ENCODE measurements around the gene LY6G6F.

Gene LY6G6F

GRCh38 chr6:31713991-31714684 lies 7.5 kb downstream of the LY6G6F start:
- Histone ChIP-seq H3K9ac (ENCODE audit: low read depth in 1 of 2, low read length in 2 of 2) (peak overlapping the region in 1 of 2 donors; percentile 36), H3K9me3 (ENCODE audit: control insufficient read depth in 2 of 2, low read length in 2 of 2) (no peaks in the 10 kb centered on the region), H3K27me3 (ENCODE audit: control insufficient read depth in 2 of 2, insufficient read depth in 2 of 2, low read length in 2 of 2) (no peaks in the 10 kb centered on the region)

GRCh38 chr6:31715022-31715958 lies 8.6 kb downstream of the LY6G6F start, which contains the start of gene LY6G6D:
Gene LY6G6D, plus strand, starts transcription at chr6:31715348. Its CDS starts 8 bp downstream, at chr6:31715356.
- H3K27ac ChIP-seq (ENCODE audit: low read depth in 2 of 2, low read length in 2 of 2): peak within 1 kb of the TSS; percentile 61 to 65
- H3K27me3 ChIP-seq (ENCODE audit: control insufficient read depth in 2 of 2, insufficient read depth in 2 of 2, low read length in 2 of 2): no peaks in the 10 kb centered on the region
- peak within 1 kb of the TSS in 1 of 2 donors; percentile 36 for H3K9ac ChIP-seq (ENCODE audit: low read depth in 1 of 2, low read length in 2 of 2)
- H3K36me3 ChIP-seq (ENCODE audit: control insufficient read depth in 2 of 2, insufficient read depth in 2 of 2, low read length in 2 of 2): no peaks in the 10 kb centered on the region
- no peaks in the 10 kb centered on the region for H3K9me3 ChIP-seq (ENCODE audit: control insufficient read depth in 2 of 2, low read length in 2 of 2)
- peaks cover 29 to 64% of the 10 kb centered on the region in 2 donors for H3K4me1 ChIP-seq (ENCODE audit: control insufficient read depth in 2 of 2, insufficient read depth in 2 of 2, low read length in 2 of 2)
- no peak within 1 kb of the TSS for H3K4me3 ChIP-seq (ENCODE audit: low read length in 2 of 2)

More at GRCh38 chr6:31713991-31714684, 7.5 kb downstream of the LY6G6F start:
- H3K27ac ChIP-seq (ENCODE audit: low read depth in 2 of 2, low read length in 2 of 2): peak overlapping the region; percentile 61 to 65
- H3K4me3 ChIP-seq (ENCODE audit: low read length in 2 of 2): no peak overlapping the region
- H3K36me3 ChIP-seq (ENCODE audit: control insufficient read depth in 2 of 2, insufficient read depth in 2 of 2, low read length in 2 of 2): no peaks in the 10 kb centered on the region
- H3K4me1 ChIP-seq (ENCODE audit: control insufficient read depth in 2 of 2, insufficient read depth in 2 of 2, low read length in 2 of 2): peaks cover 29 to 57% of the 10 kb centered on the region in 2 donors

- H3K4me1 ChIP-seq (ENCODE audit: control insufficient read depth in 2 of 2, insufficient read depth in 2 of 2, low read length in 2 of 2): peaks cover 21 to 52% of the 10 kb centered on the region in 2 donors
- H3K36me3 ChIP-seq (ENCODE audit: control insufficient read depth in 2 of 2, insufficient read depth in 2 of 2, low read length in 2 of 2): no peaks in the 10 kb centered on the region
- H3K27ac ChIP-seq (ENCODE audit: low read depth in 2 of 2, low read length in 2 of 2): peak overlapping the region; percentile 49 to 59
- no peaks in the 10 kb centered on the region for H3K9me3 ChIP-seq (ENCODE audit: control insufficient read depth in 2 of 2, low read length in 2 of 2)
- H3K27me3 ChIP-seq (ENCODE audit: control insufficient read depth in 2 of 2, insufficient read depth in 2 of 2, low read length in 2 of 2): no peaks in the 10 kb centered on the region
- H3K4me3 ChIP-seq (ENCODE audit: low read length in 2 of 2): no peak overlapping the region
- H3K9ac ChIP-seq (ENCODE audit: low read depth in 1 of 2, low read length in 2 of 2): no peak overlapping the region
Measured at GRCh38 chr6:31717499-31718222, 11.0 kb downstream of the LY6G6F start.

GRCh38 chr6:31718265-31718664 lies 11.6 kb downstream of the LY6G6F start:
- Histone ChIP-seq H3K9me3 (ENCODE audit: control insufficient read depth in 2 of 2, low read length in 2 of 2) (no peaks in the 10 kb centered on the region), H3K27ac (ENCODE audit: low read depth in 2 of 2, low read length in 2 of 2) (peak overlapping the region; percentile 74 to 80), H3K4me3 (ENCODE audit: low read length in 2 of 2) (no peak overlapping the region), H3K4me1 (ENCODE audit: control insufficient read depth in 2 of 2, insufficient read depth in 2 of 2, low read length in 2 of 2) (peaks cover 21 to 50% of the 10 kb centered on the region in 2 donors), H3K27me3 (ENCODE audit: control insufficient read depth in 2 of 2, insufficient read depth in 2 of 2, low read length in 2 of 2) (no peaks in the 10 kb centered on the region), H3K36me3 (ENCODE audit: control insufficient read depth in 2 of 2, insufficient read depth in 2 of 2, low read length in 2 of 2) (no peaks in the 10 kb centered on the region), H3K9ac (ENCODE audit: low read depth in 1 of 2, low read length in 2 of 2) (no peak overlapping the region)

- Histone ChIP-seq H3K4me3 (ENCODE audit: low read length in 2 of 2) (no peak overlapping the region), H3K27me3 (ENCODE audit: control insufficient read depth in 2 of 2, insufficient read depth in 2 of 2, low read length in 2 of 2) (no peaks in the 10 kb centered on the region), H3K9me3 (ENCODE audit: control insufficient read depth in 2 of 2, low read length in 2 of 2) (no peaks in the 10 kb centered on the region), H3K9ac (ENCODE audit: low read depth in 1 of 2, low read length in 2 of 2) (peak overlapping the region in 1 of 2 donors; percentile 41), H3K4me1 (ENCODE audit: control insufficient read depth in 2 of 2, insufficient read depth in 2 of 2, low read length in 2 of 2) (peaks cover 16 to 43% of the 10 kb centered on the region in 2 donors), H3K27ac (ENCODE audit: low read depth in 2 of 2, low read length in 2 of 2) (peak overlapping the region; percentile 74 to 80), H3K36me3 (ENCODE audit: control insufficient read depth in 2 of 2, insufficient read depth in 2 of 2, low read length in 2 of 2) (no peaks in the 10 kb centered on the region)
Measured at GRCh38 chr6:31719001-31719400, 12.3 kb downstream of the LY6G6F start.

GRCh38 chr6:31720196-31720770 lies 13.6 kb downstream of the LY6G6F start:
- peaks cover 11 to 32% of the 10 kb centered on the region in 2 donors for H3K4me1 ChIP-seq (ENCODE audit: control insufficient read depth in 2 of 2, insufficient read depth in 2 of 2, low read length in 2 of 2)
- no peaks in the 10 kb centered on the region for H3K27me3 ChIP-seq (ENCODE audit: control insufficient read depth in 2 of 2, insufficient read depth in 2 of 2, low read length in 2 of 2)
- H3K9ac ChIP-seq (ENCODE audit: low read depth in 1 of 2, low read length in 2 of 2): no peak overlapping the region
- no peaks in the 10 kb centered on the region for H3K9me3 ChIP-seq (ENCODE audit: control insufficient read depth in 2 of 2, low read length in 2 of 2)
- no peaks in the 10 kb centered on the region for H3K36me3 ChIP-seq (ENCODE audit: control insufficient read depth in 2 of 2, insufficient read depth in 2 of 2, low read length in 2 of 2)
- H3K4me3 ChIP-seq (ENCODE audit: low read length in 2 of 2): no peak overlapping the region
- no peak overlapping the region for H3K27ac ChIP-seq (ENCODE audit: low read depth in 2 of 2, low read length in 2 of 2)

- Histone ChIP-seq H3K9me3 (ENCODE audit: control insufficient read depth in 2 of 2, low read length in 2 of 2) (no peaks in the 10 kb centered on the region), H3K27ac (ENCODE audit: low read depth in 2 of 2, low read length in 2 of 2) (no peak within 1 kb of the TSS), H3K9ac (ENCODE audit: low read depth in 1 of 2, low read length in 2 of 2) (no peak within 1 kb of the TSS), H3K36me3 (ENCODE audit: control insufficient read depth in 2 of 2, insufficient read depth in 2 of 2, low read length in 2 of 2) (peaks cover 3 to 6% of the 10 kb centered on the region in 2 donors), H3K4me1 (ENCODE audit: control insufficient read depth in 2 of 2, insufficient read depth in 2 of 2, low read length in 2 of 2) (peaks cover 14 to 39% of the 10 kb centered on the region in 2 donors), H3K27me3 (ENCODE audit: control insufficient read depth in 2 of 2, insufficient read depth in 2 of 2, low read length in 2 of 2) (no peaks in the 10 kb centered on the region), H3K4me3 (ENCODE audit: low read length in 2 of 2) (no peak within 1 kb of the TSS)
Measured at GRCh38 chr6:31721351-31722020, 14.8 kb downstream of the LY6G6F start, which contains the start of gene LY6G6C. Gene LY6G6C, minus strand, starts transcription at chr6:31721746. Its CDS starts 67 bp downstream, at chr6:31721679.

- Histone ChIP-seq H3K4me1 (ENCODE audit: control insufficient read depth in 2 of 2, insufficient read depth in 2 of 2, low read length in 2 of 2) (peaks cover 20 to 45% of the 10 kb centered on the region in 2 donors), H3K36me3 (ENCODE audit: control insufficient read depth in 2 of 2, insufficient read depth in 2 of 2, low read length in 2 of 2) (peaks cover 8 to 10% of the 10 kb centered on the region in 2 donors), H3K9ac (ENCODE audit: low read depth in 1 of 2, low read length in 2 of 2) (no peak overlapping the region), H3K27me3 (ENCODE audit: control insufficient read depth in 2 of 2, insufficient read depth in 2 of 2, low read length in 2 of 2) (no peaks in the 10 kb centered on the region), H3K27ac (ENCODE audit: low read depth in 2 of 2, low read length in 2 of 2) (no peak overlapping the region), H3K9me3 (ENCODE audit: control insufficient read depth in 2 of 2, low read length in 2 of 2) (no peaks in the 10 kb centered on the region), H3K4me3 (ENCODE audit: low read length in 2 of 2) (no peak overlapping the region)
Measured at GRCh38 chr6:31722173-31722572, 15.5 kb downstream of the LY6G6F start.

All from mucosa of rectum (tissue), 2 donors.